Adrenal gland (tissue), 19 donors: ENCODE results near the gene AP3B2. TPM values are rescaled to one million over a fixed set of nuclear protein-coding genes. Genes with fewer than 3 reads are reported as not detected.

Experiments
- DNase-seq, 7 donors: peaks; one replicate each; pipeline ENCODE4 v3.0.0-alpha.2; 2019 to 2020
- H3K27ac ChIP-seq, 5 donors: fragments of 200-600 bp; sonication (generic) in 4 of 5; 1 replicate in 3 of 5; 2 replicates in 2 of 5; pipeline versions ENCODE4 v1.5.1 to v1.8.0; 2016 to 2020; ENCODE audit warnings: mild to moderate bottlenecking in 1 of 5
- H3K27me3 ChIP-seq: fragments of 200-600 bp; 2 replicates; pipeline ENCODE4 v1.8.0; 2021
- H3K36me3 ChIP-seq, 2 donors: fragments of 200-600 bp; replicated peaks in 1 of 2; 1 replicate in 1 of 2; 2 replicates in 1 of 2; pipeline versions ENCODE4 v1.5.1 to v1.8.0; 2018 to 2022
- H3K4me1 ChIP-seq, 2 donors: fragments of 200-600 bp; replicated peaks in 1 of 2; 1 replicate in 1 of 2; 2 replicates in 1 of 2; pipeline versions ENCODE4 v1.5.1 to v1.8.0; 2018 to 2021
- H3K4me3 ChIP-seq, 4 donors: fragments of 200-600 bp; sonication (generic) in 3 of 4; one replicate each; pipeline ENCODE4 v1.5.1; 2016 to 2018
- H3K9me3 ChIP-seq, 3 donors: fragments of 200-600 bp; sonication (generic) in 1 of 3; replicated peaks in 1 of 3; 1 replicate in 2 of 3; 2 replicates in 1 of 3; pipeline versions ENCODE4 v1.5.1 to v1.8.0; 2016 to 2021
- CTCF ChIP-seq, 6 experiments: fragments of 450-650 bp in 4 of 6; fragments of 200-600 bp in 2 of 6; sonication (generic) in 1 of 6; IDR thresholded peaks; 1 replicate in 5 of 6; 2 replicates in 1 of 6; pipeline versions ENCODE4 v1.5.1 to v1.8.0; 2016 to 2021; ENCODE audit warnings: antibody characterized with exemption in 6 of 6, mild to moderate bottlenecking in 2 of 6, moderate library complexity in 1 of 6
- POLR2A ChIP-seq, 2 donors: fragments of 450-650 bp; IDR thresholded peaks; one replicate each; pipeline ENCODE4 v1.6.1; 2017; ENCODE audit warnings: antibody characterized with exemption in 2 of 2, mild to moderate bottlenecking in 2 of 2, moderate library complexity in 1 of 2
- WGBS, 4 donors: extraction: QIAGEN DNeasy Blood & Tissue Kit in 2 of 4; methylation state at CpG; one replicate each; pipeline versions ENCODE4 v1.1.5 to v1.1.7; 2013 to 2017; 5-methylcytosine and 5-hydroxymethylcytosine counted together
- intact Hi-C, 2 donors: fragments of 100-400 bp; cut with DNase I; formaldehyde crosslinking; loops; one replicate each; pipeline versions ENCODE4 v1.14.1 to v1.15.0; 2022 to 2023
- long read RNA-seq, 10 donors: library from polyadenylated mRNA in 3 of 10; unstranded in 2 of 10; stranded (forward) in 1 of 10; transcript quantifications; one replicate each; pipeline ENCODE4 v2.0.0 and lab custom pipeline, GENCODE V29; 2021 to 2026
- polyA plus RNA-seq, 3 donors: library from polyadenylated mRNA; stranded (reverse); fragments of 200-250 nt in 2 of 3; fragments of 350-450 nt in 1 of 3; fragmentation: Illumina TruSeq in 1 of 3; extraction: RNeasy Lipid Tissue Mini Kit (QIAGEN cat#74804) in 1 of 3; gene quantifications; one replicate each; pipeline ENCODE4 v1.2.3, GENCODE V29; 2013 to 2014
- total RNA-seq, 9 donors: library from RNA; depleted of rRNA in 4 of 9; stranded (reverse); fragments of >200 nt in 4 of 9; fragments of 120-200 nt in 1 of 9; fragmentation: NEBNext Ultra II Directional in 1 of 9; extraction: Animal tissue kit (Norgen Biotek cat#: 25700) in 1 of 9; gene quantifications; one replicate each; pipeline versions ENCODE4 v1.1.0 to v1.2.4, GENCODE V29; 2013 to 2023
- donor health status: healthy with polysubstance abuse.
- donor health status: Bipolar disorder and iron deficiency.
- donor health status: DM: yes; HTN: yes; CAD: no.
- donor health status: DM: no; HTN: no; CAD: no.
- donor health status: DM: no; HTN: no; CAD: no.
- donor health status: DM: yes; HTN: yes; CAD: no.

Gene AP3B2, protein sequence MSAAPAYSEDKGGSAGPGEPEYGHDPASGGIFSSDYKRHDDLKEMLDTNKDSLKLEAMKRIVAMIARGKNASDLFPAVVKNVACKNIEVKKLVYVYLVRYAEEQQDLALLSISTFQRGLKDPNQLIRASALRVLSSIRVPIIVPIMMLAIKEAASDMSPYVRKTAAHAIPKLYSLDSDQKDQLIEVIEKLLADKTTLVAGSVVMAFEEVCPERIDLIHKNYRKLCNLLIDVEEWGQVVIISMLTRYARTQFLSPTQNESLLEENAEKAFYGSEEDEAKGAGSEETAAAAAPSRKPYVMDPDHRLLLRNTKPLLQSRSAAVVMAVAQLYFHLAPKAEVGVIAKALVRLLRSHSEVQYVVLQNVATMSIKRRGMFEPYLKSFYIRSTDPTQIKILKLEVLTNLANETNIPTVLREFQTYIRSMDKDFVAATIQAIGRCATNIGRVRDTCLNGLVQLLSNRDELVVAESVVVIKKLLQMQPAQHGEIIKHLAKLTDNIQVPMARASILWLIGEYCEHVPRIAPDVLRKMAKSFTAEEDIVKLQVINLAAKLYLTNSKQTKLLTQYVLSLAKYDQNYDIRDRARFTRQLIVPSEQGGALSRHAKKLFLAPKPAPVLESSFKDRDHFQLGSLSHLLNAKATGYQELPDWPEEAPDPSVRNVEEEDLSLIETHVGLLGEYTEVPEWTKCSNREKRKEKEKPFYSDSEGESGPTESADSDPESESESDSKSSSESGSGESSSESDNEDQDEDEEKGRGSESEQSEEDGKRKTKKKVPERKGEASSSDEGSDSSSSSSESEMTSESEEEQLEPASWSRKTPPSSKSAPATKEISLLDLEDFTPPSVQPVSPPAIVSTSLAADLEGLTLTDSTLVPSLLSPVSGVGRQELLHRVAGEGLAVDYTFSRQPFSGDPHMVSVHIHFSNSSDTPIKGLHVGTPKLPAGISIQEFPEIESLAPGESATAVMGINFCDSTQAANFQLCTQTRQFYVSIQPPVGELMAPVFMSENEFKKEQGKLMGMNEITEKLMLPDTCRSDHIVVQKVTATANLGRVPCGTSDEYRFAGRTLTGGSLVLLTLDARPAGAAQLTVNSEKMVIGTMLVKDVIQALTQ
- total RNA-seq (1 to 10 TPM in 8 of 9 donors, under 1 TPM in 1; 0.54 to 7.7 (median 3.2) TPM), polyA plus RNA-seq (10 to 100 TPM; 10.8 to 28.9 (median 18.2) TPM)
- long read RNA-seq, donor 1: 0 reads
- long read RNA-seq, donor 2: 0 reads
- long read RNA-seq, donor 3: 0 reads
- long read RNA-seq, donor 4: 0 reads
- long read RNA-seq, donor 5, partial matches to known transcripts: 0 of 4 reads
- long read RNA-seq, donor 5, other reads (novel, unspliced or antisense): 0 of 4 reads
- long read RNA-seq, donor 6, partial matches to known transcripts: 0 of 1 reads
- long read RNA-seq, donor 6, other reads (novel, unspliced or antisense): 0 of 1 reads
- long read RNA-seq, donor 7: 0 reads
- long read RNA-seq, donor 8: 0 reads
- long read RNA-seq, donor 9: 0 reads
- long read RNA-seq, donor 10: 0 reads

DNA sequence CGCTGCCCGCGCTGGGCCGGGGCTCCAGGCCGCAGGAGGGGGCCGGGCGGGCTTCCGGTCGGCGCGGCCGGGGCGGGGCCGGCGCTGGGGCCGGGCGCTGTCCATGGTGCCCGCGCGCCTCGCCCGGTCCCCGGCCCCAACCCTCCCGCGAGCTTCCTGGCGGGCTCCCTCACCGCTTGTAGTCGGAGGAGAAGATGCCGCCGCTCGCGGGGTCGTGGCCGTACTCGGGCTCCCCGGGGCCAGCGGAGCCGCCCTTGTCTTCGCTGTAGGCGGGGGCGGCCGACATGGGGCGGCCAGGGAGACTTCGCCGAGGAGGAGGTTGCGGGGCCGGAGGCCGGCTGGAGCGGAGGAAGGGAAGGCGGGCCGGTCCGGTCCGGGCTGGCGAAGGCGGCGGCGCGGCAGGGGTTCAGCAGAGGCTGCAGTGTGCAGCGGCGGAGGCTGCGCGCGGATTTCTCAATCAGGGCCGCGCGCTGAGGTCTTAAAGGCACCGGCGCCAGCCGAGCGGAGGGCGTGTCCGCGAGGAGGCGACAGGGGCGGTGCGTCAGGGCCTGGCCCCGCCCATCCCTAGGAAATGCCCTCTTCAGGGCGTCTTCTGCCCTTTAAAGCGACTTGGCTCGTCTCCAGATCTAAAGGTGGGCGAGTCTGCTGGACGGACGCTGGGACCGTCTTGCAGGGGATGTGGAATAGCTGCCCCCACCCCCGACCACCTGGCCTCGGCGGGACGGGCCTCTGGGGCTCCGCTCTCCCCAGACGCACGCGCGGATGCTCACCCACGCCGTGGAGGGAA, at the start of gene AP3B2:
AP3B2 (minus strand) TSS at position 455 of the 787 bp plus-strand sequence; CDS start at position 286, 169 bp downstream.
- DNase-seq: peak; percentile 61 to 80 (median 73)
- peak within 1 kb of the TSS; percentile 39 to 83 (median 68) for H3K4me3 ChIP-seq
- H3K27me3 ChIP-seq: no peaks in the 10 kb centered on the region
- H3K9me3 ChIP-seq: no peaks in the 10 kb centered on the region
- WGBS, 4 donors: 1 to 4% (median 1%) methylated on average over 15 to 95 of the region's 95 CpGs; no CpG with 5 or more reads in 1 of the 4 donors
- peak in 1 of 2 donors; percentile 53 for TF ChIP-seq POLR2A (IDR thresholded peaks at IDR 0.05)
- no peak for TF ChIP-seq CTCF (IDR thresholded peaks at IDR 0.05)
- intact Hi-C loops: loop anchor here in 1 of 2 donors (10.0 kb wide), 1 partner anchor 165 kb away; the partner anchor contains the start of gene RPS17
- no peaks in the 10 kb centered on the region for H3K36me3 ChIP-seq
- H3K4me1 ChIP-seq: peaks cover 4 to 6% of the 10 kb centered on the region in 2 donors
- H3K27ac ChIP-seq: peak within 1 kb of the TSS in 3 of 5 donors; percentile 20 to 64 (median 64)

DNA sequence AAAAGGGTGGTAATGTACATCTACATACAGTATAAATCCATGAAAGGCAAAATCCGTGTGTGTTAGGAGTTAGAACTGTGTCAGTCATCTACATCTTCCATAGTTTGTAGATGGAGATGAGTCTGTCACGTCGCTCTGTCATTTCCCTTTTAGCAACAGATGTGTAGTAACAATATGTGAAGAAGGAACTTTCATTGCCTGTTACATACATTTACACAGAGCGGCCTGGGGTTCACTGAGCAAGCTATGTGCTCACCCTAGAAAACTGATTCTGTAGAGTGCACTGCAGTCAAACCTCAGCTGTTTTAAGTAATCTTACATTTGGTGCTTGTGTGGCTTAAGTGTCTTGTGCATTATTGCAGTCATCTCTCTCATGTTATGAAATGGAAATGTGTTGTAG, 41.6 kb upstream of the AP3B2 start:
- H3K36me3 ChIP-seq: peaks cover 0 to 19% of the 10 kb centered on the region in 2 donors
- DNase-seq: no peak
- 30 to 48% (median 40%) methylated on average over 4 of the region's 4 CpGs for WGBS, 4 donors
- peak overlapping the region in 1 of 5 donors; percentile 96 for H3K27ac ChIP-seq
- H3K27me3 ChIP-seq: no peaks in the 10 kb centered on the region
- no peaks in the 10 kb centered on the region for H3K9me3 ChIP-seq
- intact Hi-C loops: loop anchor here in 1 of 2 donors (10.0 kb wide), 1 partner anchor 207 kb away; the partner anchor contains the start of gene RPS17
- peak overlapping the region in 3 of 4 donors; percentile 25 to 90 (median 59) for H3K4me3 ChIP-seq
- H3K4me1 ChIP-seq: peaks cover 11 to 22% of the 10 kb centered on the region in 2 donors
- TF ChIP-seq POLR2A (IDR thresholded peaks at IDR 0.05) (no peak), CTCF (IDR thresholded peaks at IDR 0.05) (no peak)

DNA sequence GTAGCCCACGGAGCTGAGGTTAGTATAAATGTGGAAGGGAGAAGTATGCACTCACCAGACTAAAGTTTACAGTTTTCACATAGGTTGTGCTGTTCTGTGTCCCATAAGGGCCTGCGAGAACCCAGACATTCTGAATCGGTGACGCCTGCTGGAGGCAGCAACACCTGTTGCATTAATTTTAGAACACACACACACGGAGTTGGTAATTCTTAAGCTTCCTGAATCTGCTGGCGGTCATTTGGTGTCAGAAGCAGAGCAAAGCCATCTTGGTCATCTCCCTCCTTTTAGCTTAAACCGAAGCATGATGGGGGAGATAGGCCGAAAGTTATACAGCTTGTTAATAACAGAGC, 41.1 kb upstream of the AP3B2 start:
- 1 to 3% (median 2%) methylated on average over 8 of the region's 8 CpGs for WGBS, 4 donors
- H3K9me3 ChIP-seq: no peaks in the 10 kb centered on the region
- intact Hi-C loops: loop anchor here in 1 of 2 donors (10.0 kb wide), 1 partner anchor 206 kb away; the partner anchor contains the start of gene RPS17
- H3K27me3 ChIP-seq: no peaks in the 10 kb centered on the region
- peak overlapping the region in 4 of 5 donors; percentile 83 to 97 (median 93) for H3K27ac ChIP-seq
- peak overlapping the region; percentile 25 to 90 (median 74) for H3K4me3 ChIP-seq
- no peak for DNase-seq
- H3K4me1 ChIP-seq: peaks cover 11 to 22% of the 10 kb centered on the region in 2 donors
- peaks cover 0 to 14% of the 10 kb centered on the region in 2 donors for H3K36me3 ChIP-seq
- TF ChIP-seq POLR2A (IDR thresholded peaks at IDR 0.05) (no peak), CTCF (IDR thresholded peaks at IDR 0.05) (no peak)
